ENCODE measurements around the gene NFATC4. TPM values are rescaled to one million over a fixed set of nuclear protein-coding genes. Genes with fewer than 3 reads are reported as not detected.
"Not testable (repeated sequence)": the region's sequence is repeated elsewhere in the genome, so short reads cannot be mapped to it uniquely, and the experiment has no call there.

The NFATC4 gene
- polyA plus RNA-seq (2013, experiment 1 of 2) = 64.8 TPM
- polyA plus RNA-seq (2013, experiment 2 of 2) = 54.5 TPM

- peaks cover 29% of the 10 kb centered on the region for H3K36me3 ChIP-seq (ENCODE audit: control insufficient read depth, insufficient read depth, low read length)
- WGBS, 2 experiments (ENCODE audit: insufficient coverage in 2 of 2) = 0 to 3% methylated on average over 6 to 14 of the region's 21 CpGs
- H3K27ac ChIP-seq (ENCODE audit: low read depth, low read length, severe bottlenecking) = peak within 1 kb of the TSS; percentile 93
- H3K9me3 ChIP-seq (ENCODE audit: control insufficient read depth, low read length) = no peaks in the 10 kb centered on the region
- H3K4me1 ChIP-seq (ENCODE audit: control insufficient read depth, insufficient read depth, low read length, poor library complexity, severe bottlenecking) = peaks cover 5% of the 10 kb centered on the region
- peak within 1 kb of the TSS; percentile 98 for H3K4me3 ChIP-seq (ENCODE audit: extremely low read depth, insufficient read depth, low read length, poor library complexity, severe bottlenecking)
Measured at GRCh38 chr14:24367514-24368211, at the start of gene NFATC4. Gene NFATC4 (plus strand): TSS chr14:24368184. CDS start chr14:24368341, 157 bp downstream.

GRCh38 chr14:24321212-24321975, 46.6 kb upstream of the NFATC4 start:
- no peak overlapping the region for H3K4me3 ChIP-seq (ENCODE audit: extremely low read depth, insufficient read depth, low read length, poor library complexity, severe bottlenecking)
- 78 to 83% methylated on average over 9 of the region's 14 CpGs for WGBS, 2 experiments (ENCODE audit: insufficient coverage in 2 of 2)

GRCh38 chr14:24322672-24323071, 45.3 kb upstream of the NFATC4 start:
- H3K9me3 ChIP-seq (ENCODE audit: control insufficient read depth, low read length) = no peaks in the 10 kb centered on the region
- peaks cover 20% of the 10 kb centered on the region for H3K4me1 ChIP-seq (ENCODE audit: control insufficient read depth, insufficient read depth, low read length, poor library complexity, severe bottlenecking)
- WGBS, 2 experiments (ENCODE audit: insufficient coverage in 2 of 2) = 92 to 97% methylated on average over 7 to 8 of the region's 10 CpGs
- H3K36me3 ChIP-seq (ENCODE audit: control insufficient read depth, insufficient read depth, low read length) = no peaks in the 10 kb centered on the region
- no peak overlapping the region for H3K27ac ChIP-seq (ENCODE audit: low read depth, low read length, severe bottlenecking)
- no peak overlapping the region for H3K4me3 ChIP-seq (ENCODE audit: extremely low read depth, insufficient read depth, low read length, poor library complexity, severe bottlenecking)

More at GRCh38 chr14:24321212-24321975, 46.6 kb upstream of the NFATC4 start:
- H3K36me3 ChIP-seq (ENCODE audit: control insufficient read depth, insufficient read depth, low read length) = no peaks in the 10 kb centered on the region
- no peak overlapping the region for H3K27ac ChIP-seq (ENCODE audit: low read depth, low read length, severe bottlenecking)
- peaks cover 26% of the 10 kb centered on the region for H3K4me1 ChIP-seq (ENCODE audit: control insufficient read depth, insufficient read depth, low read length, poor library complexity, severe bottlenecking)
- no peaks in the 10 kb centered on the region for H3K9me3 ChIP-seq (ENCODE audit: control insufficient read depth, low read length)

GRCh38 chr14:24323341-24323740, 44.6 kb upstream of the NFATC4 start:
- 71 to 79% methylated on average over 1 to 3 of the region's 3 CpGs for whole genome bisulfite sequencing, 2 experiments (ENCODE audit: insufficient coverage in 2 of 2)
- Histone ChIP-seq H3K4me3 (ENCODE audit: extremely low read depth, insufficient read depth, low read length, poor library complexity, severe bottlenecking) (no peak overlapping the region), H3K36me3 (ENCODE audit: control insufficient read depth, insufficient read depth, low read length) (no peaks in the 10 kb centered on the region), H3K27ac (ENCODE audit: low read depth, low read length, severe bottlenecking) (no peak overlapping the region), H3K4me1 (ENCODE audit: control insufficient read depth, insufficient read depth, low read length, poor library complexity, severe bottlenecking) (peaks cover 20% of the 10 kb centered on the region), H3K9me3 (ENCODE audit: control insufficient read depth, low read length) (no peaks in the 10 kb centered on the region)

GRCh38 chr14:24324024-24324423, 44.0 kb upstream of the NFATC4 start:
- H3K36me3 ChIP-seq (ENCODE audit: control insufficient read depth, insufficient read depth, low read length) = no peaks in the 10 kb centered on the region
- WGBS, 2 experiments (ENCODE audit: insufficient coverage in 2 of 2) = 80 to 93% methylated on average over 4 of the region's 6 CpGs
- H3K4me1 ChIP-seq (ENCODE audit: control insufficient read depth, insufficient read depth, low read length, poor library complexity, severe bottlenecking) = peaks cover 20% of the 10 kb centered on the region
- H3K9me3 ChIP-seq (ENCODE audit: control insufficient read depth, low read length) = no peaks in the 10 kb centered on the region
- H3K4me3 ChIP-seq (ENCODE audit: extremely low read depth, insufficient read depth, low read length, poor library complexity, severe bottlenecking) = no peak overlapping the region
- H3K27ac ChIP-seq (ENCODE audit: low read depth, low read length, severe bottlenecking) = no peak overlapping the region

GRCh38 chr14:24325041-24325530, 42.9 kb upstream of the NFATC4 start:
- H3K9me3 ChIP-seq (ENCODE audit: control insufficient read depth, low read length) = no peaks in the 10 kb centered on the region
- no peak overlapping the region for H3K4me3 ChIP-seq (ENCODE audit: extremely low read depth, insufficient read depth, low read length, poor library complexity, severe bottlenecking)
- H3K36me3 ChIP-seq (ENCODE audit: control insufficient read depth, insufficient read depth, low read length) = no peaks in the 10 kb centered on the region
- no peak overlapping the region for H3K27ac ChIP-seq (ENCODE audit: low read depth, low read length, severe bottlenecking)
- H3K4me1 ChIP-seq (ENCODE audit: control insufficient read depth, insufficient read depth, low read length, poor library complexity, severe bottlenecking) = peaks cover 20% of the 10 kb centered on the region
- 91 to 92% methylated on average over 4 to 5 of the region's 5 CpGs for WGBS, 2 experiments (ENCODE audit: insufficient coverage in 2 of 2)

DNA sequence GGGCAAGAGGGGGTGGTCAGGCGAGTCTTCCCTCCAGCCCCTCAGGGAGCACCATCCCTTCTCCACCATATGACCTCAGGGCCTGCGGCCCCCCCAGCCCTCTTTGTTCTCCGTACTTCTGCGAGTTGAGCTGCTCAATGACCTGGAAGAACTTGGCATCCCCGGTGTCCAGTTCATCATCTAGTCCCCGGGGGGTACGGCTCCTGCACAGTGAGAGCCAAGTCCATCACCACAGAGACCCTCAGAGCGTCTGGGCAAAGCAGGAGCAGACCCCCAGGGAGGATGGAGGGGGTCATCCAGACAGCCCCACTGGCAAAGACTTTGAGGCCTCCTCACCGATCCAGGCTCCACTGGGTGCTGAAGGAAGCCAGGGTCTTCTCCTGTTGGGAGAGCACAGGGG, 42.0 kb upstream of the NFATC4 start:
- Histone ChIP-seq H3K4me3 (ENCODE audit: extremely low read depth, insufficient read depth, low read length, poor library complexity, severe bottlenecking) (no peak overlapping the region), H3K27ac (ENCODE audit: low read depth, low read length, severe bottlenecking) (no peak overlapping the region), H3K4me1 (ENCODE audit: control insufficient read depth, insufficient read depth, low read length, poor library complexity, severe bottlenecking) (peaks cover 20% of the 10 kb centered on the region), H3K36me3 (ENCODE audit: control insufficient read depth, insufficient read depth, low read length) (no peaks in the 10 kb centered on the region), H3K9me3 (ENCODE audit: control insufficient read depth, low read length) (no peaks in the 10 kb centered on the region)
- 89 to 90% methylated on average over 7 to 8 of the region's 9 CpGs for WGBS, 2 experiments (ENCODE audit: insufficient coverage in 2 of 2)

DNA sequence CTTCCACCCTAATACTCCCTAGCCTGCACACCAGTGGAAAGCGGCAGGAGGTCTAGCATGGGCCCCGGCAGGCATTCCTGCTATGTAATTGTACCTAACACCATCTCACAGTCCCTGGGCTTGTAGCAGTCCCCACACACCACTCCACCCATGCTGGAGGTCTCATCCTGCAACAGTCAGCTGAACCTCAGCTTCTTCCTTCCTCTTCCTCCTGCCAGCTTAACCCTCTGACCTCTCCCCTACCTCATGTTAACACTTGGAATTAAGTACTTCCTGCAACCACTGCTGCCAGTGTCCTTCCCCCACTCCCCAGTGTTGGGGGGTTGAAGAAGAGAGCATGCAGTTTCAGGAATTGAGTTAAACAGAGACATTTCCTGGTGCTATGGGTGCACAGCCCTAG, 40.7 kb upstream of the NFATC4 start:
- no peaks in the 10 kb centered on the region for H3K9me3 ChIP-seq (ENCODE audit: control insufficient read depth, low read length)
- H3K27ac ChIP-seq (ENCODE audit: low read depth, low read length, severe bottlenecking) = no peak overlapping the region
- H3K4me1 ChIP-seq (ENCODE audit: control insufficient read depth, insufficient read depth, low read length, poor library complexity, severe bottlenecking) = peaks cover 12% of the 10 kb centered on the region
- WGBS, 2 experiments (ENCODE audit: insufficient coverage in 2 of 2) = 86 to 91% methylated on average over 2 of the region's 2 CpGs
- no peaks in the 10 kb centered on the region for H3K36me3 ChIP-seq (ENCODE audit: control insufficient read depth, insufficient read depth, low read length)
- H3K4me3 ChIP-seq (ENCODE audit: extremely low read depth, insufficient read depth, low read length, poor library complexity, severe bottlenecking) = no peak overlapping the region

GRCh38 chr14:24327914-24328313, 40.1 kb upstream of the NFATC4 start:
- peaks cover 17% of the 10 kb centered on the region for H3K4me1 ChIP-seq (ENCODE audit: control insufficient read depth, insufficient read depth, low read length, poor library complexity, severe bottlenecking)
- H3K9me3 ChIP-seq (ENCODE audit: control insufficient read depth, low read length); H3K27ac ChIP-seq (ENCODE audit: low read depth, low read length, severe bottlenecking); H3K36me3 ChIP-seq (ENCODE audit: control insufficient read depth, insufficient read depth, low read length); H3K4me3 ChIP-seq (ENCODE audit: extremely low read depth, insufficient read depth, low read length, poor library complexity, severe bottlenecking): not testable (repeated sequence)
- WGBS, 2 experiments (ENCODE audit: insufficient coverage in 2 of 2) = 0 to 18% methylated on average over 2 to 4 of the region's 9 CpGs

GRCh38 chr14:24329073-24329663, 38.8 kb upstream of the NFATC4 start:
- Histone ChIP-seq H3K4me1 (ENCODE audit: control insufficient read depth, insufficient read depth, low read length, poor library complexity, severe bottlenecking) (peaks cover 16% of the 10 kb centered on the region), H3K4me3 (ENCODE audit: extremely low read depth, insufficient read depth, low read length, poor library complexity, severe bottlenecking) (no peak overlapping the region), H3K9me3 (ENCODE audit: control insufficient read depth, low read length) (no peaks in the 10 kb centered on the region), H3K27ac (ENCODE audit: low read depth, low read length, severe bottlenecking) (no peak overlapping the region), H3K36me3 (ENCODE audit: control insufficient read depth, insufficient read depth, low read length) (no peaks in the 10 kb centered on the region)
- 93 to 95% methylated on average over 9 to 12 of the region's 12 CpGs for WGBS, 2 experiments (ENCODE audit: insufficient coverage in 2 of 2)

Data from mesodermal cell (in vitro differentiated cells).